Hepatocyte (in vitro differentiated cells): ENCODE measurements around the gene KLHDC9. TPM values are rescaled to one million over a fixed set of nuclear protein-coding genes. Genes with fewer than 3 reads are reported as not detected.

Source experiments
- DNase-seq: peaks from one replicate; pipeline ENCODE4 v3.0.0-alpha.2; 2016; ENCODE audit warnings: low spot score
- H2AFZ ChIP-seq: fragments of 200-600 bp; sonication (generic); 2 replicates; pipeline ENCODE4 v1.6.0; 2016; ENCODE audit warnings: antibody characterized with exemption, mild to moderate bottlenecking
- H3K27ac ChIP-seq: fragments of 200-600 bp; sonication (generic); 2 replicates; pipeline ENCODE4 v1.5.1; 2016; ENCODE audit warnings: mild to moderate bottlenecking
- H3K27me3 ChIP-seq: fragments of 200-600 bp; sonication (generic); 2 replicates; pipeline ENCODE4 v1.6.1; 2016
- H3K36me3 ChIP-seq: fragments of 200-600 bp; sonication (generic); replicated peaks from 2 replicates; pipeline ENCODE4 v1.5.1; 2016; ENCODE audit warnings: low read depth; ENCODE audit not compliant: insufficient read depth
- H3K4me1 ChIP-seq: fragments of 200-600 bp; sonication (generic); 2 replicates; pipeline ENCODE4 v1.5.1; 2016; ENCODE audit warnings: mild to moderate bottlenecking, moderate library complexity; ENCODE audit not compliant: insufficient read depth
- H3K4me2 ChIP-seq: fragments of 200-600 bp; sonication (generic); 2 replicates; pipeline ENCODE4 v1.6.0; 2016
- H3K4me3 ChIP-seq: fragments of 200-600 bp; sonication (generic); 2 replicates; pipeline ENCODE4 v1.5.1; 2016; ENCODE audit warnings: mild to moderate bottlenecking
- H3K79me2 ChIP-seq: fragments of 200-600 bp; sonication (generic); 2 replicates; pipeline ENCODE4 v1.6.0; 2017; ENCODE audit warnings: mild to moderate bottlenecking
- H3K9me2 ChIP-seq: fragments of 200-600 bp; sonication (generic); replicated peaks from 2 replicates; pipeline ENCODE4 v1.6.0; 2017; ENCODE audit warnings: mild to moderate bottlenecking; ENCODE audit not compliant: insufficient read depth
- H3K9me3 ChIP-seq: fragments of 200-600 bp; sonication (generic); 2 replicates; pipeline ENCODE4 v1.5.1; 2016; ENCODE audit warnings: low read depth, mild to moderate bottlenecking
- H4K20me1 ChIP-seq: fragments of 200-600 bp; sonication (generic); 2 replicates; pipeline ENCODE4 v1.6.0; 2016; ENCODE audit warnings: mild to moderate bottlenecking; ENCODE audit not compliant: insufficient read depth, poor library complexity, severe bottlenecking
- CTCF ChIP-seq: fragments of 200-600 bp; sonication (generic); IDR thresholded peaks from 2 replicates; pipeline ENCODE4 v1.5.1; 2016; ENCODE audit warnings: antibody characterized with exemption, mild to moderate bottlenecking; ENCODE audit not compliant: poor library complexity
- EZH2 ChIP-seq: fragments of 200-600 bp; sonication (generic); IDR thresholded peaks from 2 replicates; pipeline ENCODE4 v1.6.1; 2016; ENCODE audit warnings: antibody characterized with exemption, mild to moderate bottlenecking, borderline replicate concordance
- EZH2phosphoT487 ChIP-seq: fragments of 200-600 bp; sonication (generic); IDR thresholded peaks from one replicate; pipeline ENCODE4 v1.6.1; 2018; ENCODE audit warnings: antibody characterized with exemption, mild to moderate bottlenecking, low read depth, moderate library complexity; ENCODE audit not compliant: unreplicated experiment, severe bottlenecking
- WGBS: methylation state at CpG from one replicate; pipeline ENCODE4 v1.1.6; 2016; ENCODE audit warnings: low lambda C conversion rate; ENCODE audit errors: missing lambda C conversion rate; 5-methylcytosine and 5-hydroxymethylcytosine counted together
- polyA plus RNA-seq: library from polyadenylated mRNA; unstranded; fragments of >200 nt; fragmentation: Nextera tagmentation; extraction: Ambion mirVana; gene quantifications from 2 replicates; pipeline ENCODE4 v1.2.1, GENCODE V29; 2016
- total RNA-seq: library from RNA; depleted of rRNA; stranded (reverse); fragments of >200 nt; gene quantifications from 2 replicates; pipeline ENCODE4 v1.2.3, GENCODE V29; 2014

Gene KLHDC9
- total and polyA plus RNA-seq, 2 experiments from 2014 or later: 1.4 to 7.4 TPM

DNA sequence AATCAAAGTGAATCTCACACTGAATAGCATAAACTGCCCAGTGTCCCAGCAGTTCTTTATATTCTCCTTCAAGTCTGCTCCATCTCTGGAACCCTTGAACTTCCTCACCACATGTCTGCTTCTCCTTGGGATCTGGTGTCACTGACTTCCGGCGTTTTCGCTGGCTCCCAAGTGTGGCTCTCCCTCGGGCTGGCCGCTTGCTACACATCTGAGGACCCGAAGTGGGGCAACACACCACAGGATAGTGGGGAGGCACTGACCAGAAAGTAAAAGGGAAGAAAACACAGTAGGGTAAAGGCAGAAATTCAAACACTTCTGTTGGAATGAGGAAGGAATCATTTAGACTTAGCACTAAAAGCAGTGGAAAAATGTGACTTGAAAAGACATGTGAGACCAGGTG is 24.8 kb downstream of the KLHDC9 start:
- H3K79me2 ChIP-seq: peaks cover 53% of the 10 kb centered on the region
- H3K9me2 ChIP-seq: no peaks in the 10 kb centered on the region
- no peak for TF ChIP-seq EZH2
- no peak overlapping the region for H2AFZ ChIP-seq
- H3K27me3 ChIP-seq: no peaks in the 10 kb centered on the region
- H4K20me1 ChIP-seq: no peaks in the 10 kb centered on the region
- no peak overlapping the region for H3K4me3 ChIP-seq
- H3K4me2 ChIP-seq: no peak overlapping the region
- DNase-seq: no peak
- peaks cover 17% of the 10 kb centered on the region for H3K4me1 ChIP-seq
- no peaks in the 10 kb centered on the region for H3K36me3 ChIP-seq
- no peak overlapping the region for H3K27ac ChIP-seq
- WGBS: 93% methylated on average over 6 of the region's 6 CpGs
- no peaks in the 10 kb centered on the region for H3K9me3 ChIP-seq

GRCh38 chr1:161127649-161128048 is 29.5 kb downstream of the KLHDC9 start:
- no peaks in the 10 kb centered on the region for H3K36me3 ChIP-seq
- no peak overlapping the region for H2AFZ ChIP-seq
- no peak overlapping the region for H3K27ac ChIP-seq
- H4K20me1 ChIP-seq: no peaks in the 10 kb centered on the region
- H3K4me1 ChIP-seq: peaks cover 9% of the 10 kb centered on the region
- 85% methylated on average over 2 of the region's 2 CpGs for WGBS
- H3K27me3 ChIP-seq: no peaks in the 10 kb centered on the region
- peaks cover 78% of the 10 kb centered on the region for H3K79me2 ChIP-seq
- no peak for DNase-seq
- H3K9me2 ChIP-seq: no peaks in the 10 kb centered on the region
- no peak for TF ChIP-seq CTCF
- no peak for TF ChIP-seq EZH2phosphoT487
- TF ChIP-seq EZH2: no peak
- H3K4me3 ChIP-seq: no peak overlapping the region
- H3K4me2 ChIP-seq: no peak overlapping the region
- H3K9me3 ChIP-seq: no peaks in the 10 kb centered on the region

DNA sequence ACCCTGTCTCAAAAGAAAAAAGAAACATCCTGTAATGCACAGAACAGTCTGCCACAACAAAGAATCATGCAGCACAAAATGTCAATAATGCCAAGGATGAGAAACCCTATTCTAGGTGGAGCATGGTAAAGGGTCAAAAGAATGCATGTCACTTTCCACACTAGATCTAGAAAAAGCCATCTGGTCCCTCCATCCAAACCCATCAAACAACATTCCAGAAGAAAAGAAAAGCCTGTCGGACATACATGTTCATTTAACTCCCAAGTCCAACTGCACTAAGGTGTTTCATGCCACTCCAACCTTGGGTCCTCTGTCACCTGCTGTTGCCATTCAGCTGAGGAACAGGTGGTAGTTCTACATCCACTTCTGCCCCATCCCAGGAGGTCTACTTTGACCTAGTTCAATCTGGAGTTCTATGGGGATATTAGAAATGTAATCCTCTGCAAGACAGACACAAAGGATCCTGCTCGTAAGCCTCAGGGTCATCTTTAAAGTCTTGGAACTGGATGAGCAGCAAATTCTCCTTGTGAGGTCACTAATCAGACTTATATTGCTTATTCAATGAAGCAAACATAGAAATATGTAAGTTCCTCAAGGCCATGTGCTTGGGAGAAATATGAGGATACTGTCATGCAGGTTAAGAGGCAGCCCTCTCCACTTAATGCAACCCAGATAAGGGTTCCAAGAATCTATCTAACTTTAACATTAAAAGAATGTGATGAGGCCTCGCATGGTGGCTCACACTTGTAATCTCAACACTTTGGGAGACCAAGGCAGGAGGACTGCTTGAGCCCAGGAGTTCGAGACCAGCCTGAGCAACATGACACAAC is 30.6 kb downstream of the KLHDC9 start:
- Histone ChIP-seq H3K4me2 (no peak overlapping the region), H4K20me1 (no peaks in the 10 kb centered on the region), H3K27ac (no peak overlapping the region), H3K27me3 (no peaks in the 10 kb centered on the region), H3K36me3 (no peaks in the 10 kb centered on the region), H3K9me2 (no peaks in the 10 kb centered on the region), H3K9me3 (no peaks in the 10 kb centered on the region), H3K79me2 (peaks cover 84% of the 10 kb centered on the region), H3K4me3 (no peak overlapping the region), H2AFZ (no peak overlapping the region), H3K4me1 (peaks cover 10% of the 10 kb centered on the region)
- 92% methylated on average over 4 of the region's 4 CpGs for WGBS
- no peak for TF ChIP-seq EZH2
- TF ChIP-seq CTCF: no peak
- no peak for TF ChIP-seq EZH2phosphoT487
- DNase-seq: no peak

- H3K27me3 ChIP-seq: no peaks in the 10 kb centered on the region
- H3K4me1 ChIP-seq: peaks cover 16% of the 10 kb centered on the region
- TF ChIP-seq EZH2 (no peak), EZH2phosphoT487 (no peak), CTCF (no peak)
- H2AFZ ChIP-seq: no peak overlapping the region
- H3K9me3 ChIP-seq: no peaks in the 10 kb centered on the region
- 53% methylated on average over 1 of the region's 1 CpG for WGBS
- no peak for DNase-seq
- no peak overlapping the region for H3K27ac ChIP-seq
- peaks cover 5% of the 10 kb centered on the region for H4K20me1 ChIP-seq
- peak overlapping the region; percentile 93 for H3K4me2 ChIP-seq
- no peak overlapping the region for H3K4me3 ChIP-seq
- H3K9me2 ChIP-seq: no peaks in the 10 kb centered on the region
- peaks cover 89% of the 10 kb centered on the region for H3K79me2 ChIP-seq
- no peaks in the 10 kb centered on the region for H3K36me3 ChIP-seq
Measured at GRCh38 chr1:161130266-161130665, 32.1 kb downstream of the KLHDC9 start.
